Smooth muscle cell (in vitro differentiated cells): Measurements from ENCODE around the gene SULT1C2. TPM values are rescaled to one million over a fixed set of nuclear protein-coding genes. Genes with fewer than 3 reads are reported as not detected.

ENCODE experiments used
- DNase-seq: peaks from one replicate; lab custom pipeline; 2025; ENCODE audit not compliant: unreplicated experiment; lab: John Stamatoyannopoulos, UW
- H2AFZ ChIP-seq: fragments of 200-600 bp; sonication (generic); 2 replicates; pipeline ENCODE4 v1.6.0; 2016; ENCODE audit warnings: antibody characterized with exemption, low read depth, mild to moderate bottlenecking
- H3F3A ChIP-seq: fragments of 200-600 bp; sonication (generic); 2 replicates; pipeline ENCODE4 v1.6.0; 2017; ENCODE audit warnings: antibody characterized with exemption, low read depth
- H3K27ac ChIP-seq: fragments of 200-600 bp; sonication (generic); 2 replicates; pipeline ENCODE4 v1.5.1; 2016; ENCODE audit warnings: low read depth, mild to moderate bottlenecking
- H3K27me3 ChIP-seq: fragments of 200-600 bp; sonication (generic); 2 replicates; pipeline ENCODE4 v1.6.1; 2016; ENCODE audit warnings: low read depth, mild to moderate bottlenecking
- H3K36me3 ChIP-seq: fragments of 200-600 bp; sonication (generic); 2 replicates; pipeline ENCODE4 v1.5.1; 2016; ENCODE audit warnings: low read depth
- H3K4me1 ChIP-seq: fragments of 200-600 bp; sonication (generic); 2 replicates; pipeline ENCODE4 v1.5.1; 2016; ENCODE audit warnings: low read depth
- H3K4me2 ChIP-seq: fragments of 200-600 bp; sonication (generic); 2 replicates; pipeline ENCODE4 v1.6.0; 2016; ENCODE audit warnings: mild to moderate bottlenecking
- H3K4me3 ChIP-seq: fragments of 200-600 bp; sonication (generic); 2 replicates; pipeline ENCODE4 v1.5.1; 2016; ENCODE audit warnings: mild to moderate bottlenecking
- H3K79me2 ChIP-seq: fragments of 200-600 bp; sonication (generic); 2 replicates; pipeline ENCODE4 v1.6.0; 2016; ENCODE audit warnings: low read depth, mild to moderate bottlenecking
- H3K9ac ChIP-seq: fragments of 200-600 bp; sonication (generic); 2 replicates; pipeline ENCODE4 v1.6.0; 2016; ENCODE audit warnings: low read depth
- H3K9me3 ChIP-seq: fragments of 200-600 bp; sonication (generic); replicated peaks from 2 replicates; pipeline ENCODE4 v1.5.1; 2016; ENCODE audit warnings: low read depth
- H4K20me1 ChIP-seq: fragments of 200-600 bp; sonication (generic); 2 replicates; pipeline ENCODE4 v1.6.0; 2016; ENCODE audit warnings: low read depth
- WGBS: methylation state at CpG from one replicate; pipeline ENCODE4 v1.1.7; 2016; ENCODE audit warnings: low lambda C conversion rate; 5-methylcytosine and 5-hydroxymethylcytosine counted together
- polyA plus RNA-seq: library from polyadenylated mRNA; unstranded; fragments of >200 nt; fragmentation: Nextera tagmentation; extraction: Ambion mirVana; gene quantifications from 2 replicates; pipeline ENCODE4 v1.2.1, GENCODE V29; 2016
- total RNA-seq: library from RNA; depleted of rRNA; stranded (reverse); fragments of >200 nt; gene quantifications from 2 replicates; pipeline ENCODE4 v1.2.3, GENCODE V29; 2014
- TF ChIP-seq, protein P1 (sequence below): fragments of 200-600 bp; sonication (generic); IDR thresholded peaks from 2 replicates; pipeline ENCODE4 v1.5.1; 2017; ENCODE audit warnings: borderline replicate concordance, mild to moderate bottlenecking, antibody characterized with exemption; ENCODE audit not compliant: insufficient read depth, poor library complexity, severe bottlenecking

Gene SULT1C2
- total RNA-seq (not detected in 2 replicates), polyA plus RNA-seq (not detected in 2 replicates)

GRCh38 chr2:108288534-108289106 lies at the start of gene SULT1C2:
Gene SULT1C2, plus strand, starts transcription at chr2:108288895. Its CDS starts 4,773 bp downstream, at chr2:108293668.
- Histone ChIP-seq H3K9ac (no peak within 1 kb of the TSS), H3K9me3 (no peaks in the 10 kb centered on the region), H2AFZ (no peak within 1 kb of the TSS), H3K36me3 (no peaks in the 10 kb centered on the region), H3K27me3 (no peaks in the 10 kb centered on the region), H3K79me2 (no peaks in the 10 kb centered on the region), H3F3A (no peaks in the 10 kb centered on the region), H3K4me1 (no peaks in the 10 kb centered on the region), H4K20me1 (no peaks in the 10 kb centered on the region), H3K4me2 (no peak within 1 kb of the TSS), H3K4me3 (peak within 1 kb of the TSS; percentile 7), H3K27ac (no peak within 1 kb of the TSS)
- DNase-seq = no peak
- WGBS = 27% methylated on average over 7 of the region's 7 CpGs
- TF ChIP-seq, protein P1, sequence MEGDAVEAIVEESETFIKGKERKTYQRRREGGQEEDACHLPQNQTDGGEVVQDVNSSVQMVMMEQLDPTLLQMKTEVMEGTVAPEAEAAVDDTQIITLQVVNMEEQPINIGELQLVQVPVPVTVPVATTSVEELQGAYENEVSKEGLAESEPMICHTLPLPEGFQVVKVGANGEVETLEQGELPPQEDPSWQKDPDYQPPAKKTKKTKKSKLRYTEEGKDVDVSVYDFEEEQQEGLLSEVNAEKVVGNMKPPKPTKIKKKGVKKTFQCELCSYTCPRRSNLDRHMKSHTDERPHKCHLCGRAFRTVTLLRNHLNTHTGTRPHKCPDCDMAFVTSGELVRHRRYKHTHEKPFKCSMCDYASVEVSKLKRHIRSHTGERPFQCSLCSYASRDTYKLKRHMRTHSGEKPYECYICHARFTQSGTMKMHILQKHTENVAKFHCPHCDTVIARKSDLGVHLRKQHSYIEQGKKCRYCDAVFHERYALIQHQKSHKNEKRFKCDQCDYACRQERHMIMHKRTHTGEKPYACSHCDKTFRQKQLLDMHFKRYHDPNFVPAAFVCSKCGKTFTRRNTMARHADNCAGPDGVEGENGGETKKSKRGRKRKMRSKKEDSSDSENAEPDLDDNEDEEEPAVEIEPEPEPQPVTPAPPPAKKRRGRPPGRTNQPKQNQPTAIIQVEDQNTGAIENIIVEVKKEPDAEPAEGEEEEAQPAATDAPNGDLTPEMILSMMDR = no peak

GRCh38 chr2:108239786-108240185 lies 48.9 kb upstream of the SULT1C2 start, which contains the start of gene SULT1C3:
Gene SULT1C3, plus strand, starts transcription at chr2:108239968. Its CDS starts 7,227 bp downstream, at chr2:108247195.
- TF ChIP-seq, protein P1 = no peak
- Histone ChIP-seq H3K4me1 (no peaks in the 10 kb centered on the region), H2AFZ (no peak within 1 kb of the TSS), H3K79me2 (no peaks in the 10 kb centered on the region), H3K27me3 (no peaks in the 10 kb centered on the region), H3K36me3 (no peaks in the 10 kb centered on the region), H3K9ac (no peak within 1 kb of the TSS), H3K27ac (no peak within 1 kb of the TSS), H3K9me3 (no peaks in the 10 kb centered on the region), H3K4me3 (no peak within 1 kb of the TSS), H4K20me1 (no peaks in the 10 kb centered on the region), H3F3A (no peaks in the 10 kb centered on the region), H3K4me2 (no peak within 1 kb of the TSS)
- no peak for DNase-seq
- WGBS = 75% methylated on average over 2 of the region's 2 CpGs

DNA sequence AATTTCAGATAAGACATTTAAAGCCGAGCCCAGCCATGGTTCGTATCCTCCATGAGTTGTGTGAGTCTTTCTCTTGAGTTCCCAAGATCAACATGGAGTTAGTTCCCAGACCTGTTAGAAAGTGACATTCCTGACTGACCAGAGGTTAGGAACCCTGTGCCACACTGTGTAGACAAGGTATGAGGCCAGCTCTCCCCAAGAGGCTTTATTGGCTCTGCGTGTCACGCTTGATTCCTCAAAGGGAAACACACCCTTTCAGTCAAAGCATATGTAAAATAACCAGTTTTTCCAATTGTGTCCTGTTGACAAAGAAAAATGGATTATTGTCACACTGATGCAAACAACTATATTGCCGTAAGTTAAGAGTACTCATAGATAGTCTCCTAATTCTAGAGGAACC lies 47.7 kb upstream of the SULT1C2 start:
- DNase-seq = no peak
- WGBS = 90% methylated on average over 5 of the region's 5 CpGs

More for the DNA sequence above, 47.7 kb upstream of the SULT1C2 start:
- Histone ChIP-seq H2AFZ (no peak overlapping the region), H3K4me1 (no peaks in the 10 kb centered on the region), H3K4me3 (no peak overlapping the region), H3K36me3 (no peaks in the 10 kb centered on the region), H3K27me3 (no peaks in the 10 kb centered on the region), H3K4me2 (no peak overlapping the region), H3K27ac (no peak overlapping the region), H3K9me3 (no peaks in the 10 kb centered on the region), H3F3A (no peaks in the 10 kb centered on the region), H3K9ac (no peak overlapping the region), H3K79me2 (no peaks in the 10 kb centered on the region), H4K20me1 (no peaks in the 10 kb centered on the region)
- TF ChIP-seq, protein P1 = no peak
